ENCODE results near the gene FRMD5.

DNA sequence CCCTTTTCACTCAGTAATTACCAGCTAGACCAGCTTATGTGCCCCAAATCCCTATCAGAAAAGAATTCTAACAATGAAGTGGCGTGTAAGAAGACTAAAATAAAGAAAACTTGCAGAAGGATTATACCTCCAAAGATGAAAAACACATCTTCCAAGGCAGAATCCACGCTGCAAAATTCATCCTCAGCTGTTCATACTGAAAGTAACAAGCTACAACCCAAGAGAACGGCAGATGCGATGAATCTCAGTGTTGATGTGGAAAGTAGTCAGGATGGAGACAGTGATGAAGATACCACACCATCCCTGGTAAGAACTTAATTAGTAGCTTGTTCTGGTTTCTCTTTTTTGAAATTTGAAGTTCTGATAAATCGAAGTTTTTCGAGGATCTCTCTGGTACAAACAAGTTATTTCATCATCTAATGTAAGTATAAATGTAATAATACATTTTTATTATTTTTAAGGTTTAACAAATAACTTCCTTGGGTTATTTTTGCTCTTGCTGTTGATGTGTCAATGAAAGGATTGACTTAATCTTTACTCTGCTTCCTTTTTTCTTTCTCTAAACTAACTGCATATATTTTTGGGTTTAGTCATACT is 366.9 kb downstream of the FRMD5 start:
- no peak for TF ChIP-seq CTCF (IDR thresholded peaks at IDR 0.05)
- TF ChIP-seq POLR2A (IDR thresholded peaks at IDR 0.05), result no peak
